DMS 273 (cell line): Measurements from ENCODE around the gene DIAPH1.

ENCODE experiments used
- DNase-seq: peaks from one replicate; lab custom pipeline; 2025; ENCODE audit not compliant: unreplicated experiment; lab: John Stamatoyannopoulos, UW

Gene DIAPH1

GRCh38 chr5:141485321-141486055, 133.3 kb downstream of the DIAPH1 start:
- DNase-seq: no peak

GRCh38 chr5:141484641-141485311, 134.0 kb downstream of the DIAPH1 start, which contains the start of gene PCDHGC4:
Gene PCDHGC4 (plus strand): TSS chr5:141485030. CDS start chr5:141485174, 144 bp downstream.
- DNase-seq: no peak

GRCh38 chr5:141484310-141484640, 134.5 kb downstream of the DIAPH1 start:
- DNase-seq: no peak

GRCh38 chr5:141483902-141484301, 134.9 kb downstream of the DIAPH1 start:
- DNase-seq: no peak

GRCh38 chr5:141479776-141480175, 139.0 kb downstream of the DIAPH1 start:
- no peak for DNase-seq

- peak; percentile 21 for DNase-seq
These were observed 140.4 kb downstream of the DIAPH1 start for GRCh38 chr5:141478321-141478945.

GRCh38 chr5:141477815-141478214, 141.0 kb downstream of the DIAPH1 start:
- no peak for DNase-seq

- DNase-seq: no peak
These were observed 141.7 kb downstream of the DIAPH1 start for GRCh38 chr5:141477044-141477575.

- peak; percentile 87 for DNase-seq
These were observed 142.5 kb downstream of the DIAPH1 start for GRCh38 chr5:141476132-141476911.

- peak; percentile 99 for DNase-seq
These were observed 143.1 kb downstream of the DIAPH1 start, which contains the start of gene PCDHGC3 for GRCh38 chr5:141475625-141476131. Gene PCDHGC3 (plus strand): TSS chr5:141475966. CDS start chr5:141476117, 151 bp downstream.

- DNase-seq: no peak
These were observed 153.4 kb downstream of the DIAPH1 start for GRCh38 chr5:141465351-141465750.
